ENCODE measurements around the gene NCBP3.

Gene NCBP3

DNA sequence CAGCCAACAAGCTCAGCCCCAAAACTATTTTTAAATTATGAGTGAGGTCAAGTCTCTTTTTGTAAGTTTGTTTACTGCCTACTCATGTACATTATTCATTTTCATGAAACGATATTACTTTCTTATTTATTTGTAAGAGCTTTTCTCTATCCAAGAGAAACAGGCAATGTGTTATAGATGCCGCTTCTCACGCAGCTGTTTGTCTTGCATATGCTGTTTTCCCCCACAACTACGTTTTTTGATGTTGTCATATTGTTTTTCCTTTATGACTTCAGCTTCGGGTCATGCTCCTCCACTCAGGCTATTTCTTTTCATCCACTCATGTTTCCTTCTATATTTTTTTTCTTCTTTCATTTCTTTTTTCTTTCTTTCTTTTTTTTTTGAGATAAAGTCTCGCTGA is 65.1 kb downstream of the NCBP3 start:
- Mint-ChIP-seq H3K4me3 (no peak overlapping the region), H3K9me3 (no peaks in the 10 kb centered on the region), H3K27ac (no peak overlapping the region), H3K27me3 (ENCODE audit: low read depth) (no peaks in the 10 kb centered on the region), H3K36me3 (ENCODE audit: low read depth) (no peaks in the 10 kb centered on the region), H3K4me1 (no peaks in the 10 kb centered on the region)
- TF ChIP-seq, protein P1, sequence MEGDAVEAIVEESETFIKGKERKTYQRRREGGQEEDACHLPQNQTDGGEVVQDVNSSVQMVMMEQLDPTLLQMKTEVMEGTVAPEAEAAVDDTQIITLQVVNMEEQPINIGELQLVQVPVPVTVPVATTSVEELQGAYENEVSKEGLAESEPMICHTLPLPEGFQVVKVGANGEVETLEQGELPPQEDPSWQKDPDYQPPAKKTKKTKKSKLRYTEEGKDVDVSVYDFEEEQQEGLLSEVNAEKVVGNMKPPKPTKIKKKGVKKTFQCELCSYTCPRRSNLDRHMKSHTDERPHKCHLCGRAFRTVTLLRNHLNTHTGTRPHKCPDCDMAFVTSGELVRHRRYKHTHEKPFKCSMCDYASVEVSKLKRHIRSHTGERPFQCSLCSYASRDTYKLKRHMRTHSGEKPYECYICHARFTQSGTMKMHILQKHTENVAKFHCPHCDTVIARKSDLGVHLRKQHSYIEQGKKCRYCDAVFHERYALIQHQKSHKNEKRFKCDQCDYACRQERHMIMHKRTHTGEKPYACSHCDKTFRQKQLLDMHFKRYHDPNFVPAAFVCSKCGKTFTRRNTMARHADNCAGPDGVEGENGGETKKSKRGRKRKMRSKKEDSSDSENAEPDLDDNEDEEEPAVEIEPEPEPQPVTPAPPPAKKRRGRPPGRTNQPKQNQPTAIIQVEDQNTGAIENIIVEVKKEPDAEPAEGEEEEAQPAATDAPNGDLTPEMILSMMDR (IDR thresholded peaks at IDR 0.05; ENCODE audit: unreplicated experiment in 3 of 3) = no peak

DNA sequence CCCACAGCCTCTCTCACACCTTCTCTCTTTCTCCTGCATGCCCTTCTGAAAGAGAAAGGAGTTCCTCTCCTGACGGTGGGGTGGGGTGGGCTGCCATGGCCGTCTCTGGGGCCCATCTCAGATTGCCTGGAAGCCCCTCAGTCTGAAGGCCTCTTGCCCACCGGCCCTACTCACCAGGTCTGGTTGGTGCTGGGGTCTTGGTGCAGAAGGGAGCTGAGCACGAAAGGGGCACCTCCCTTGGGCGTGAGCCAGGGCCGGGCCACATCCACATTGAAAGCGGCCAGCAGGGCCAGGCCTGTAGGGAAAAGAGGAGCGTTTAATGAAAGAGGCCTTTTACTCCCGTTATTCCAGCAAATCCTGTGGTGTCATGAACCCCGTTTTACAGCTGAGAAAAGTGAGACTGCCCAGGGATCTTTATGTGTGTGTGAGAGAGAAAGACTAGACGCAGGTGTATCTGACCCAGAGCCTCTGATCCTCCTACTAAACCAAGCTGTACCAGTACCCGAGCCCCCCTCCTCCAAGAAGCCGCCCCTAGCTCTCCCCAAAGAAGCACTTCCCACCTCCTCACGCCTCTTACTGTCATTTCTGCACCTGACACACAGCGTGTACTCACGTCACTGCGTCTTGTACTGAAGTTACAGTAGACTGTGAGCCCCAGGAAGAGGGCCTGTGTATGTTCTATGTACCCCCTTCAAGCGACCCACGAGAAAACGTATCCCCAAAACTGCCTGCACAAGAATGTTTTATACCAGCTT is 68.5 kb downstream of the NCBP3 start:
- Mint-ChIP-seq H3K4me1 (no peaks in the 10 kb centered on the region), H3K9me3 (no peaks in the 10 kb centered on the region), H3K27me3 (ENCODE audit: low read depth) (no peaks in the 10 kb centered on the region), H3K4me3 (no peak overlapping the region), H3K27ac (no peak overlapping the region), H3K36me3 (ENCODE audit: low read depth) (no peaks in the 10 kb centered on the region)
- TF ChIP-seq, protein P1 (IDR thresholded peaks at IDR 0.05; ENCODE audit: unreplicated experiment in 3 of 3) = no peak

DNA sequence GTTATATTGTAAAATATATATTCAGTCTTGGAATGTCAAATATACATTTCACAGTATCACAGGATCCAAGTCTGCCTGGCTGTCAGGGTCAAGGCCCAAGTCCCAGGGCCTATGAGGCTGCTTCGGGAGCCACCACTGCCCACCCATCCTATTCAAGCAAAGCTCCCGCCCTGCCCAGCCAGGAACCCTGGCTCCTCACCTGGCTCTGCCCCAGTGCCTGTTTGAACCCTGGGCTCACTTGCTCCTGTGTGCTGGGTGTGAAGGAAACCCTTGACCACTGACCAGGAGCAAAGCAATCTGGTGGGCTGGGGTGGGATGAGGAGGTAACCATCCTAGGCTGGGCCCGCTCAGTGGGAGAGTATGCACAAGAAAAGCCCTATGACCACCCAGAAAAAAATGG is 72.1 kb downstream of the NCBP3 start:
- Mint-ChIP-seq H3K4me3 (no peak overlapping the region), H3K4me1 (no peaks in the 10 kb centered on the region), H3K9me3 (no peaks in the 10 kb centered on the region), H3K27ac (no peak overlapping the region), H3K27me3 (ENCODE audit: low read depth) (peaks cover 8% of the 10 kb centered on the region), H3K36me3 (ENCODE audit: low read depth) (no peaks in the 10 kb centered on the region)
- TF ChIP-seq, protein P1 (IDR thresholded peaks at IDR 0.05; ENCODE audit: unreplicated experiment in 3 of 3) = no peak

GRCh38 chr17:3773511-3773910 is 72.5 kb downstream of the NCBP3 start:
- TF ChIP-seq, protein P1 (IDR thresholded peaks at IDR 0.05; ENCODE audit: unreplicated experiment in 3 of 3) = no peak
- Mint-ChIP-seq H3K27ac (no peak overlapping the region), H3K27me3 (ENCODE audit: low read depth) (peaks cover 8% of the 10 kb centered on the region), H3K4me3 (no peak overlapping the region), H3K36me3 (ENCODE audit: low read depth) (no peaks in the 10 kb centered on the region), H3K4me1 (no peaks in the 10 kb centered on the region), H3K9me3 (peaks cover 2% of the 10 kb centered on the region)

- Mint-ChIP-seq H3K36me3 (ENCODE audit: low read depth) (no peaks in the 10 kb centered on the region), H3K4me3 (no peak overlapping the region), H3K4me1 (no peaks in the 10 kb centered on the region), H3K27ac (no peak overlapping the region), H3K27me3 (ENCODE audit: low read depth) (peaks cover 8% of the 10 kb centered on the region), H3K9me3 (peaks cover 4% of the 10 kb centered on the region)
- TF ChIP-seq, protein P1 (IDR thresholded peaks at IDR 0.05; ENCODE audit: unreplicated experiment in 3 of 3) = no peak
Observed at GRCh38 chr17:3772764-3773163, 73.3 kb downstream of the NCBP3 start.

- no peak overlapping the region for H3K4me3 Mint-ChIP-seq
- H3K4me1 Mint-ChIP-seq = no peaks in the 10 kb centered on the region
- peaks cover 8% of the 10 kb centered on the region for H3K27me3 Mint-ChIP-seq (ENCODE audit: low read depth)
- no peak overlapping the region for H3K27ac Mint-ChIP-seq
- TF ChIP-seq, protein P1 (IDR thresholded peaks at IDR 0.05; ENCODE audit: unreplicated experiment in 3 of 3) = no peak
- peaks cover 10% of the 10 kb centered on the region for H3K9me3 Mint-ChIP-seq
- no peaks in the 10 kb centered on the region for H3K36me3 Mint-ChIP-seq (ENCODE audit: low read depth)
Observed at GRCh38 chr17:3771140-3771539, 74.9 kb downstream of the NCBP3 start.
